HCT116 (cell line): ENCODE results near the gene PIGL. TPM values are rescaled to one million over a fixed set of nuclear protein-coding genes. Genes with fewer than 3 reads are reported as not detected.
"Not testable (repeated sequence)": the region's sequence is repeated elsewhere in the genome, so short reads cannot be mapped to it uniquely, and the experiment has no call there.

Experiments used
- ATAC-seq: fragments of 200-7000 bp; cut with Tn5 transposase; 2 replicates; pipeline ENCODE4 v1.9.1; 2020; ENCODE audit warnings: mild to moderate bottlenecking, moderate library complexity
- BruUV-seq: library from RNA; stranded (reverse); fragments of 400-500 nt; replicated peaks from 2 replicates; lab custom pipeline; 2021; lab: Mats Ljungman, UMichigan
- CTCF ChIA-PET: fragments of 300-600 bp; sonication (Branson Sonifier 250); formaldehyde crosslinking; loops from one replicate; lab custom pipeline; 2021; ENCODE audit warnings: antibody characterized with exemption; lab: Charles Lee
- POLR2A ChIA-PET: fragments of 300-600, 350-600 bp; sonication (Branson Sonifier 250); formaldehyde crosslinking; loops from one replicate; lab custom pipeline; 2021; ENCODE audit warnings: antibody characterized with exemption; lab: Charles Lee
- RAD21 ChIA-PET, 2 experiments: fragments of 300-600 bp; sonication (Branson Sonifier 250); formaldehyde crosslinking; loops; one replicate each; lab custom pipeline; 2023; ENCODE audit warnings: low total read pairs in 2 of 2; ENCODE audit not compliant: uncharacterized antibody in 2 of 2, unreplicated experiment in 2 of 2, low non-redundant PET in 1 of 2; lab: Charles Lee
- DNase-seq: peaks from one replicate; pipeline ENCODE4 v3.0.0-alpha.2; 2010; ENCODE audit warnings: low read depth, low spot score
- H2AFZ ChIP-seq: fragments of 200-600 bp; shearing (Covaris generic), sonication (generic); 2 replicates; pipeline ENCODE4 v1.6.1; 2017; ENCODE audit warnings: low read depth, mixed run types, mixed read lengths, antibody characterized with exemption, low read length; ENCODE audit not compliant: poor library complexity, severe bottlenecking
- H3K27ac ChIP-seq: 2 replicates; pipeline ENCODE4 v1.5.1; 2012; ENCODE audit warnings: low read depth, low read length
- H3K27me3 ChIP-seq: fragments of 200-600 bp; sonication (generic); 2 replicates; pipeline ENCODE4 v1.6.1; 2016; ENCODE audit warnings: mixed run types, low read length, mixed read lengths; ENCODE audit not compliant: insufficient read depth
- H3K36me3 ChIP-seq, 2 experiments: fragments of 200-500 bp in 1 of 2; fragments of 200-600 bp in 1 of 2; sonication (Bioruptor generic) in 1 of 2; sonication (generic) in 1 of 2; 2 replicates each; pipeline versions ENCODE4 v1.5.1 to v1.6.1; 2014 to 2016; ENCODE audit warnings: low read length in 2 of 2, inconsistent platforms in 1 of 2, mixed read lengths in 1 of 2, mixed run types in 1 of 2; ENCODE audit not compliant: insufficient read depth in 2 of 2, control insufficient read depth in 1 of 2
- H3K4me1 ChIP-seq, 2 experiments: fragments of 200-600 bp in 1 of 2; sonication (generic) in 1 of 2; 2 replicates each; pipeline versions ENCODE4 v1.5.1 to v1.6.1; 2012 to 2017; ENCODE audit warnings: low read length in 2 of 2, inconsistent platforms in 1 of 2, mild to moderate bottlenecking in 1 of 2, mixed read lengths in 1 of 2, mixed run types in 1 of 2, moderate library complexity in 1 of 2; ENCODE audit not compliant: insufficient read depth in 2 of 2, control insufficient read depth in 1 of 2
- H3K4me2 ChIP-seq: fragments of 200-600 bp; sonication (generic); 2 replicates; pipeline ENCODE4 v1.6.1; 2017; ENCODE audit warnings: mixed run types, low read length, mixed read lengths
- H3K4me3 ChIP-seq, 2 experiments: fragments of 200-600 bp in 1 of 2; sonication (generic) in 1 of 2; replicated peaks in 1 of 2; 2 replicates each; pipeline ENCODE4 v1.5.1; 2011 to 2016; ENCODE audit warnings: low read length in 2 of 2, control low read depth in 1 of 2, low read depth in 1 of 2, mild to moderate bottlenecking in 1 of 2, mixed read lengths in 1 of 2, mixed run types in 1 of 2
- H3K79me2 ChIP-seq: fragments of 200-600 bp; sonication (generic); 2 replicates; pipeline ENCODE4 v1.6.1; 2017; ENCODE audit warnings: mild to moderate bottlenecking, mixed run types, low read length, moderate library complexity, mixed read lengths; ENCODE audit not compliant: insufficient read depth
- H3K9ac ChIP-seq: fragments of 200-600 bp; sonication (generic); 2 replicates; pipeline ENCODE4 v1.6.1; 2016; ENCODE audit warnings: low read length, mixed read lengths
- H3K9me2 ChIP-seq: fragments of 200-600 bp; sonication (generic), shearing (Covaris generic); 2 replicates; pipeline ENCODE4 v1.6.1; 2017; ENCODE audit warnings: mixed run types, mild to moderate bottlenecking, moderate library complexity; ENCODE audit not compliant: insufficient read depth
- H3K9me3 ChIP-seq, 2 experiments: fragments of 200-500 bp in 1 of 2; fragments of 200-600 bp in 1 of 2; sonication (Bioruptor generic) in 1 of 2; sonication (generic) in 1 of 2; 2 replicates each; pipeline ENCODE4 v1.6.1; 2014 to 2017; ENCODE audit warnings: low read length in 2 of 2, mixed read lengths in 2 of 2, inconsistent platforms in 1 of 2, low read depth in 1 of 2, mild to moderate bottlenecking in 1 of 2, mixed run types in 1 of 2, moderate library complexity in 1 of 2; ENCODE audit not compliant: control insufficient read depth in 1 of 2, insufficient read depth in 1 of 2
- H4K20me1 ChIP-seq: fragments of 200-600 bp; sonication (generic), shearing (Covaris generic); 2 replicates; pipeline ENCODE4 v1.6.1; 2017; ENCODE audit warnings: mixed run types, mild to moderate bottlenecking, moderate library complexity; ENCODE audit not compliant: insufficient read depth
- CBX3 ChIP-seq: IDR thresholded peaks from 2 replicates; pipeline ENCODE4 v1.6.1; 2012; ENCODE audit warnings: low read depth
- CTCF ChIP-seq, 3 experiments: fragments of 200-600 bp in 1 of 3; sonication (generic) in 1 of 3; IDR thresholded peaks in 2 of 3; conservative IDR thresholded peaks in 1 of 3; 2 replicates each; pipeline ENCODE4 v1.5.1; 2012 to 2017; ENCODE audit warnings: low read depth in 2 of 3, low read length in 2 of 3, antibody characterized with exemption in 1 of 3, borderline replicate concordance in 1 of 3, control low read depth in 1 of 3, mild to moderate bottlenecking in 1 of 3, mixed read lengths in 1 of 3, mixed run types in 1 of 3, moderate library complexity in 1 of 3; ENCODE audit not compliant: insufficient read depth in 1 of 3
- EGR1 ChIP-seq: IDR thresholded peaks from 2 replicates; pipeline ENCODE4 v1.6.1; 2012; ENCODE audit warnings: low read depth
- FOSL1 ChIP-seq: IDR thresholded peaks from 2 replicates; pipeline ENCODE4 v1.6.1; 2012; ENCODE audit warnings: low read depth
- JUND ChIP-seq: IDR thresholded peaks from 2 replicates; pipeline ENCODE4 v1.6.1; 2012
- POLR2AphosphoS5 ChIP-seq: IDR thresholded peaks from 2 replicates; pipeline ENCODE4 v1.6.1; 2011; ENCODE audit warnings: mild to moderate bottlenecking, low read depth, low read length, moderate library complexity
- RAD21 ChIP-seq: IDR thresholded peaks from 2 replicates; pipeline ENCODE4 v1.6.1; 2012; ENCODE audit warnings: low read depth, mild to moderate bottlenecking
- SIN3A ChIP-seq: IDR thresholded peaks from 2 replicates; pipeline ENCODE4 v1.6.1; 2012; ENCODE audit warnings: low read depth
- SP1 ChIP-seq: IDR thresholded peaks from 2 replicates; pipeline ENCODE4 v1.6.1; 2012; ENCODE audit warnings: low read depth
- SRF ChIP-seq: IDR thresholded peaks from 2 replicates; pipeline ENCODE4 v1.6.1; 2012; ENCODE audit warnings: low read depth
- TCF7L2 ChIP-seq: IDR thresholded peaks from 2 replicates; pipeline ENCODE4 v1.7.0; 2011; ENCODE audit warnings: borderline replicate concordance, inconsistent platforms; ENCODE audit not compliant: insufficient read depth, insufficient read length; ENCODE audit errors: extremely low read depth
- YY1 ChIP-seq: IDR thresholded peaks from 2 replicates; pipeline ENCODE4 v1.6.1; 2011; ENCODE audit warnings: low read length, low read depth, moderate library complexity, mild to moderate bottlenecking; ENCODE audit not compliant: insufficient replicate concordance; ENCODE audit errors: extremely low read depth
- ZNF274 ChIP-seq: fragments of 200-500 bp; sonication (Bioruptor generic); IDR thresholded peaks from 2 replicates; pipeline ENCODE4 v1.6.1; 2014; ENCODE audit warnings: mild to moderate bottlenecking, low read depth, low read length, inconsistent platforms
- intact Hi-C: fragments of 100-400 bp; cut with micrococcal nuclease; formaldehyde crosslinking; loops from 2 replicates; pipeline ENCODE4 v1.10.0; 2022
- total RNA-seq: library from RNA; stranded (reverse); gene quantifications from one replicate; pipeline ENCODE4 v1.2.1, GENCODE V29; 2021; ENCODE audit not compliant: unreplicated experiment
- TF ChIP-seq, protein P1 (sequence below): IDR thresholded peaks from 2 replicates; pipeline ENCODE4 v1.6.1; 2012
- TF ChIP-seq, protein P2 (sequence below): IDR thresholded peaks from 2 replicates; pipeline ENCODE4 v1.6.1; 2012

Gene PIGL
- total RNA-seq, 1 experiment from 2014 or later, result 36.8 TPM

DNA sequence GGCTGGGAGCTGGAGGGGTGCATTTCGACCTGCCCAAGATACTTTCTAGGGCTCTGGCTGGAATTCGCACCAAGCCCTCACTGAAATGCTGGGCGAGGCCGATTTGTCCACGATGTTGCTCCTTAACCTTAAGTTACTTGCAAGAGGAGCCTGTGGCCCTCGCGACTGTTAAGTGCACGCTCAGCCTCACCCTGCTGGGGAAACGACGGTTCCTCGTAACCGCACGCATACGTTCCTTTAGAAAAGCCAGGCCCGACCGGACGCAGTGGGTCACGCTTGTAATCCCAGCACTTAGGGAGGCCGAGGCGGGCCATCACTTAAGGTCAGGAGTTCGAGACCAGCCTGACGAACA, 1.1 kb upstream of the PIGL start:
- Histone ChIP-seq H3K9me3 (no peaks in the 10 kb centered on the region), H3K4me1 (peaks cover 13 to 37% of the 10 kb centered on the region in 2 experiments; a peak in 3 of 4 replicates), H3K36me3 (0 out of 4 replicates have a peak, but pooled peaks cover 0 to 6% of the 10 kb centered on the region in 2 experiments), H2AFZ (no peak overlapping the region), H3K4me3 (peak overlapping the region; percentile 78 to 87)
- no TSS peak for BruUV-seq
- DNase-seq, result peak; percentile 24
- RAD21 ChIA-PET, result interaction anchor here (0.6 to 1.6 kb wide), 2 partner anchors 70 to 229 kb away, joined by 3 read pairs; no protein-coding TSS in a partner anchor
- TF ChIP-seq EGR1 (no peak), SP1 (no peak), SIN3A (no peak), SRF (no peak), FOSL1 (no peak), TCF7L2 (no peak), JUND (no peak), RAD21 (no peak), CBX3 (no peak), POLR2AphosphoS5 (no peak), ZNF274 (no peak), CTCF (IDR thresholded peaks at IDR 0.05 in 2 of 3, conservative IDR thresholded peaks at IDR 0.05 in 1 of 3; ENCODE audit: borderline replicate concordance in 1 of 3, insufficient read depth in 1 of 3, low read depth in 2 of 3, low read length in 2 of 3) (no peak), YY1 (no peak)
- TF ChIP-seq, protein P1, sequence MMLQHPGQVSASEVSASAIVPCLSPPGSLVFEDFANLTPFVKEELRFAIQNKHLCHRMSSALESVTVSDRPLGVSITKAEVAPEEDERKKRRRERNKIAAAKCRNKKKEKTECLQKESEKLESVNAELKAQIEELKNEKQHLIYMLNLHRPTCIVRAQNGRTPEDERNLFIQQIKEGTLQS, result no peak
- TF ChIP-seq, protein P2, sequence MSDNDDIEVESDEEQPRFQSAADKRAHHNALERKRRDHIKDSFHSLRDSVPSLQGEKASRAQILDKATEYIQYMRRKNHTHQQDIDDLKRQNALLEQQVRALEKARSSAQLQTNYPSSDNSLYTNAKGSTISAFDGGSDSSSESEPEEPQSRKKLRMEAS, result no peak
- TF ChIP-seq, all 23 proteins: peak for 0
- Histone ChIP-seq H3K9ac (peak overlapping the region; percentile 89), H3K27me3 (no peaks in the 10 kb centered on the region), H3K4me2 (peak overlapping the region; percentile 78), H3K27ac (peak overlapping the region; percentile 94), H3K9me2 (no peaks in the 10 kb centered on the region), H3K79me2 (peaks cover 90% of the 10 kb centered on the region), H4K20me1 (peaks cover 17% of the 10 kb centered on the region; the same call in 1 of the 2 replicates)
- CTCF ChIA-PET, result no interaction called here
- POLR2A ChIA-PET, result interaction anchor here (1.0 to 3.5 kb wide), 4 partner anchors 10 to 148 kb away, joined by 3 to 12 read pairs (median 3); no protein-coding TSS in a partner anchor
- ATAC-seq, result peak; percentile 4; the same call in 1 of the 2 replicates
- intact Hi-C loops, result loop anchor here (2.0 kb wide), 1 partner anchor 71 kb away; no protein-coding TSS in a partner anchor

DNA sequence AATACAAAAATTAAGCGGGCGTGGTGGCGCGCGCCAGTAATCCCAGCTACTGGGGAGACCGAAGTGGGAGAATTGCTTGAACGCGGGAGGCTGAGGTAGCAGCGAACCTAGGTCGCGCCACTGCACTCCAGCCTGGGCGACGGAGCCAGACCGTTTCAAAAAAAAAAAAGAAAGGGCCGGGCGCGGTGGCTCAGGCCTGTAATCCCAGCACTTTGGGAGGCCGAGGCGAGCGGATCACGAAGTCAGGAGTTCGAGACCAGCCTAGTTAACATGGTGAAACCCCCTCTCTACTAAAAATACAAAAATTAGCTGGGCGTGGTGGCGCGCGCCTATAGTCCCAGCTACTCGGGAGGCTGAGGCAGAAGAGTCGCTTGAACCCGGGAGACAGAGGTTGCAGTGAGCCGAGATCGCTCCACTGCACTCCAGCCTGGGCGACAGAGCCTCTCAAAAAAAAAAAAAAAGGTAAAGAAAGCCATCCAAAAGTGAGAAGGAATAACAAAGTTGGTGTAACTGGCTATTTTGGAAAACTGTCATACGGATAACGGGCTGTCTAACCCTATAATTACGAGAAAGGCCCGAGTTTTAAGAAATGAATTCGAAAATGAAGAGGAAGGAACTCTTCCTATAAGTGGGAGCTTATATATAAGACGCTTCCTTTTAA, 539 bp upstream of the PIGL start:
- Histone ChIP-seq H3K79me2 (peaks cover 88% of the 10 kb centered on the region), H3K4me3 (peak overlapping the region; percentile 84 to 87), H3K4me1 (peaks cover 13 to 37% of the 10 kb centered on the region in 2 experiments; a peak in 3 of 4 replicates), H3K9ac (peak overlapping the region; percentile 89), H4K20me1 (peaks cover 14% of the 10 kb centered on the region; the same call in 1 of the 2 replicates), H3K4me2 (peak overlapping the region; percentile 78), H2AFZ (peak overlapping the region; percentile 12), H3K27ac (peak overlapping the region; percentile 94)
- not testable (repeated sequence) for DNase-seq, BruUV-seq, H3K9me2 ChIP-seq, H3K27me3 ChIP-seq, H3K36me3 ChIP-seq, ATAC-seq, H3K9me3 ChIP-seq
- ChIA-PET RAD21 (interaction anchor here in 1 of 2 experiments (1.6 kb wide), 1 partner anchor 70 kb away, joined by 3 read pairs; no protein-coding TSS in a partner anchor), CTCF (interaction anchor here (1.0 kb wide), 1 partner anchor 70 kb away, joined by 3 read pairs; no protein-coding TSS in a partner anchor), POLR2A (interaction anchor here (1.1 to 3.5 kb wide), 4 partner anchors 10 to 147 kb away, joined by 3 to 12 read pairs (median 4); no protein-coding TSS in a partner anchor)
- intact Hi-C loops, result loop anchor here (2.0 kb wide), 1 partner anchor 70 kb away; no protein-coding TSS in a partner anchor
